ENCODE results near the gene DYNC1I1.

- TF ChIP-seq CTCF (IDR thresholded peaks at IDR 0.05 in 4 of 5, conservative IDR thresholded peaks at IDR 0.05 in 1 of 5) (no peak), POLR2A (IDR thresholded peaks at IDR 0.05) (no peak)
Measured at GRCh38 chr7:95749044-95749443, 23.3 kb upstream of the DYNC1I1 start.

Data from gastrocnemius medialis (tissue), 4 donors.